Upper lobe of left lung (tissue), 6 donors: ENCODE measurements around the gene ARNT2. TPM values are rescaled to one million over a fixed set of nuclear protein-coding genes. Genes with fewer than 3 reads are reported as not detected.

Experiments
- ATAC-seq, 2 donors: fragments of 200-7000 bp; cut with Tn5 transposase; one replicate each; pipeline ENCODE4 v1.9.1; 2022; ENCODE audit warnings: mild to moderate bottlenecking in 2 of 2, moderate library complexity in 2 of 2; ENCODE audit not compliant: low FRiP score in 2 of 2
- DNase-seq, 2 donors: peaks; one replicate each; pipeline ENCODE4 v3.0.0-alpha.2; 2019 to 2020
- H3K27ac ChIP-seq, 4 donors: fragments of 200-600 bp; sonication (generic); one replicate each; pipeline ENCODE4 v1.5.1; 2016 to 2019
- H3K27me3 ChIP-seq, 4 donors: fragments of 200-600 bp; sonication (generic); one replicate each; pipeline ENCODE4 v1.5.1; 2017 to 2019
- H3K36me3 ChIP-seq, 4 donors: fragments of 200-600 bp; sonication (generic); one replicate each; pipeline ENCODE4 v1.5.1; 2016 to 2019
- H3K4me1 ChIP-seq, 4 donors: fragments of 200-600 bp; sonication (generic); one replicate each; pipeline ENCODE4 v1.5.1; 2018 to 2019
- H3K4me3 ChIP-seq, 4 donors: fragments of 200-600 bp; sonication (generic); one replicate each; pipeline ENCODE4 v1.5.1; 2017 to 2019; ENCODE audit warnings: mild to moderate bottlenecking in 2 of 4, moderate library complexity in 1 of 4
- H3K9me3 ChIP-seq, 4 donors: fragments of 200-600 bp; sonication (generic); one replicate each; pipeline ENCODE4 v1.5.1; 2018 to 2019
- CTCF ChIP-seq, 6 experiments: fragments of 450-650 bp in 4 of 6; fragments of 200-600 bp in 2 of 6; sonication (generic) in 2 of 6; IDR thresholded peaks; one replicate each; pipeline ENCODE4 v1.5.1; 2016 to 2019; ENCODE audit warnings: antibody characterized with exemption in 6 of 6
- EP300 ChIP-seq, 4 donors: sonication (generic); formaldehyde crosslinking; IDR thresholded peaks; one replicate each; pipeline ENCODE4 v1.5.1; 2017; ENCODE audit warnings: antibody characterized with exemption in 4 of 4, control low read depth in 2 of 4
- POLR2A ChIP-seq, 4 donors: fragments of 450-650 bp; IDR thresholded peaks; one replicate each; pipeline ENCODE4 v1.5.1; 2016 to 2017; ENCODE audit warnings: antibody characterized with exemption in 4 of 4, mild to moderate bottlenecking in 2 of 4
- POLR2AphosphoS5 ChIP-seq, 2 donors: sonication (generic); formaldehyde crosslinking; IDR thresholded peaks; one replicate each; pipeline ENCODE4 v1.5.1; 2017; ENCODE audit warnings: antibody characterized with exemption in 2 of 2
- WGBS, 2 donors: methylation state at CpG; one replicate each; pipeline ENCODE4 v1.1.5; 2017 to 2018; 5-methylcytosine and 5-hydroxymethylcytosine counted together
- total RNA-seq, 6 donors: library from RNA; depleted of rRNA in 4 of 6; stranded (reverse); fragments of >200 nt in 4 of 6; gene quantifications; one replicate each; pipeline versions ENCODE4 v1.1.0 to v1.2.1, GENCODE V29; 2016 to 2021
- donor health status: DM: no; HTN: no; CAD: no; lungs with moderate emphysema.
- donor health status: DM: no; HTN: yes; CAD: no; lungs with severe emphysema.

ARNT2 gene
- total RNA-seq, 6 donors from 2014 or later = 4.7 to 26.9 (median 8.4) TPM

GRCh38 chr15:80557441-80558234 lies 153.5 kb downstream of the ARNT2 start:
- Histone ChIP-seq H3K4me1 (peaks cover 36 to 46% (median 42%) of the 10 kb centered on the region in 4 donors), H3K9me3 (no peaks in the 10 kb centered on the region), H3K27me3 (no peaks in the 10 kb centered on the region), H3K27ac (peak overlapping the region in 1 of 4 donors; percentile 26), H3K36me3 (no peaks in the 10 kb centered on the region), H3K4me3 (no peak overlapping the region)
- no peak for DNase-seq
- ATAC-seq = no peak
- WGBS, 2 donors = 84 to 93% methylated on average over 5 of the region's 5 CpGs
- TF ChIP-seq POLR2AphosphoS5 (IDR thresholded peaks at IDR 0.05) (no peak), EP300 (IDR thresholded peaks at IDR 0.05) (no peak), CTCF (IDR thresholded peaks at IDR 0.05) (no peak), POLR2A (IDR thresholded peaks at IDR 0.05) (no peak)

- DNase-seq (no peak), ATAC-seq (peak in 1 of 2 donors; percentile 57)
- H3K4me3 ChIP-seq = no peak overlapping the region
- H3K36me3 ChIP-seq = no peaks in the 10 kb centered on the region
- H3K27ac ChIP-seq = peak overlapping the region; percentile 2 to 80 (median 54)
- H3K27me3 ChIP-seq = no peaks in the 10 kb centered on the region
- TF ChIP-seq EP300 (IDR thresholded peaks at IDR 0.05) = no peak
- no peak for TF ChIP-seq POLR2AphosphoS5 (IDR thresholded peaks at IDR 0.05)
- no peak for TF ChIP-seq CTCF (IDR thresholded peaks at IDR 0.05)
- TF ChIP-seq POLR2A (IDR thresholded peaks at IDR 0.05) = no peak
- H3K9me3 ChIP-seq = no peaks in the 10 kb centered on the region
- 68 to 75% methylated on average over 4 to 6 of the region's 6 CpGs for WGBS, 2 donors
- peaks cover 39 to 46% (median 44%) of the 10 kb centered on the region in 4 donors for H3K4me1 ChIP-seq
Measured at GRCh38 chr15:80558631-80559319, 154.6 kb downstream of the ARNT2 start.

- ATAC-seq = peak; percentile 33 to 47
- TF ChIP-seq POLR2A (IDR thresholded peaks at IDR 0.05) (peak in 1 of 4 donors; percentile 15), EP300 (IDR thresholded peaks at IDR 0.05) (peak in 1 of 4 donors; percentile 53), POLR2AphosphoS5 (IDR thresholded peaks at IDR 0.05) (peak in 1 of 2 donors; percentile 36), CTCF (IDR thresholded peaks at IDR 0.05) (no peak)
- Histone ChIP-seq H3K27ac (peak overlapping the region; percentile 2 to 80 (median 54)), H3K36me3 (no peaks in the 10 kb centered on the region), H3K9me3 (no peaks in the 10 kb centered on the region), H3K4me3 (no peak overlapping the region), H3K27me3 (no peaks in the 10 kb centered on the region), H3K4me1 (peaks cover 39 to 46% (median 44%) of the 10 kb centered on the region in 4 donors)
- WGBS, 2 donors = 47 to 49% methylated on average over 4 to 8 of the region's 8 CpGs
- DNase-seq = peak; percentile 79 to 87
Measured at GRCh38 chr15:80559320-80559693, 155.1 kb downstream of the ARNT2 start.

- no peak overlapping the region for H3K4me3 ChIP-seq
Measured at GRCh38 chr15:80559761-80560160, 155.6 kb downstream of the ARNT2 start.

More at GRCh38 chr15:80559761-80560160, 155.6 kb downstream of the ARNT2 start:
- Histone ChIP-seq H3K27ac (peak overlapping the region; percentile 2 to 80 (median 54)), H3K27me3 (no peaks in the 10 kb centered on the region), H3K9me3 (no peaks in the 10 kb centered on the region), H3K36me3 (no peaks in the 10 kb centered on the region), H3K4me1 (peaks cover 39 to 46% (median 44%) of the 10 kb centered on the region in 4 donors)
- 70 to 75% methylated on average over 6 of the region's 6 CpGs for WGBS, 2 donors
- DNase-seq (no peak), ATAC-seq (no peak)
- TF ChIP-seq CTCF (IDR thresholded peaks at IDR 0.05) (no peak), POLR2A (IDR thresholded peaks at IDR 0.05) (no peak), EP300 (IDR thresholded peaks at IDR 0.05) (no peak), POLR2AphosphoS5 (IDR thresholded peaks at IDR 0.05) (no peak)
